GM19438 (cell line): ENCODE measurements around the gene MCC.

Source experiments
- ATAC-seq: cut with Tn5 transposase; IDR thresholded peaks from one replicate; pipeline ENCODE4 v1.9.1; 2021; ENCODE audit warnings: low read depth; ENCODE audit not compliant: unreplicated experiment

Gene MCC

DNA sequence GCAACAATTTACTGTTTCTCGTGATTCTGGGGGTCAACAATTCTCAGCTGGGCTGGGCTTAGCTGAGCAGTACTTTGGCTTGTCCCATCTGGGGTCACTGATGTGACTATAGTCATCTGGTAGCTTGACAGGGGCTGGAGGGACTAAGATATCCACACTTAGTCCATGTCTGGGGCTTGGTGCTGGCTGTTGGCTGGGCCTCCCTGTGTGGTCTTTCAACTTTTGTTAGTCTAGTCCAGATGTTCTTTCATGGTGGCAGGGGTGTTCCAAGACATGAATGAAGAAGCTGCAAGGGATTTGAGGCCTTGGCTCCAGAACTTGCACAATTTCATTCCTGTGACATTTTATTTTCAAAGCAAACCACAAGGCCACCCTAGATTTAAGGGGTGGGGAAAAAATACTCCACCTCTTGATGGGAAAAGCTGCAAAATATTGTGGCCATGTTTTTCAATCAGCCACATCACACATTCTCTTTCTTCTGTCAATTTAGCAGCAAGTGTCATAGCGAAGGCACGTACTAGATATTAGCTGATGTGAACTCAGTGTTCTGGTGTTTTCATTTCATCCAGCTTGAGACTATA is 112.7 kb downstream of the MCC start:
- ATAC-seq, result no peak

DNA sequence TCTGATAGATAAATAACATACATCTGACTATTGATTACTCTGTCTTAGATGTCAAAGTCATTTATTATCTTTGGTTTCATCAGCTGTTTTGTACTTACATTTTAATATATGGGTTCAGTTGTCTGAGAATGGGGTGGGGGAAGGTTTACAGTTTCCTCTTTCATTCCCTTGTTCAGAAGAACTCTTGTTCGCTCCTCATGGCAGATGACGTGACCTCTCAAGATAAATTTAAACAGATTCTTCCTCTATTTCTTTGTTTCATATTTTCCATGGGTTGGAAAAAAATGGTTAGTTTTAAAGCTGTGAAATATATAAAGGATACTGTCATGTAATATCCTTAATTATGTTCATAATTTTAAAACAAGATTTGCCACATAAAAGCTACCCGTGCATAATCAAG is 114.8 kb downstream of the MCC start:
- no peak for ATAC-seq

DNA sequence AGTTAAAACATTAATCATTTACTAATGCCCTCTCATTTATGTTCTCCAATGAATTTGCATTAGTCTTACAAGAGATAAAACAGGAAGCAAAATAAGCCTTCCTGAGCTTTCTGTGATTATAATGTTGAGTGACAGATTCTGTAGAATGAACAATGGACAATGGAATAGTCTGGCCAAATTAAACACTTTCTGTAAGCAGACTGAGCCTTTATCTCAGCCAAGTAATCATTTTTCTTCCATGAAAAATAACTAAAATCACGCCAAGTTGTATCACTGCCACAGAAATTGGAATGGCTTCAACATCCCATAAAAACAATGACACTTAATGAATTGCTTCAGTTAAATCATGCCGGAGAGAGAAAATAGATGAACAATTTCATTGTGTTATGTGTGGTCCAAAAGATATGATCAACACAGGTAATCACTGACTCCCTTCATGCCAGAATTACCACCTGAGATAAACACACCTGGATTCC is 116.5 kb downstream of the MCC start:
- no peak for ATAC-seq

DNA sequence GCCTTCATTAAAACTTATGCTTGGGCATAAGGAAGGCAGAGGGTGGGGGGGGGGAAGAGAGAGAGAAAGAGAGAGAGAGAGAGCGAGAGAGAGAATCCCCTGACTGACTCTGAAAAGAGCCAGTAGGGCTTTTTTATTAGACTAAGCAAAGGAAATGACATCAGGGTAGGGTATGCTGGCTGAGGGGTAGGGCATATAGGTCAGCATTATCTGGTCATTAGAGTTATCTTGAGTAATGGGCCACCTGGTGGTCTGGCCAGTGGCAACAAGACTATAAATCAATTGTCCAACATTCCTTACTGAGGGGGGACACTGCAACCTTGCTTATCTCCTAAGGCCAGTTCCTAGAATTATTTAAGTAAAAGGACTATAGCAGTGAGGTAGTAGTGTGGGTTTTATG is 120.7 kb downstream of the MCC start:
- ATAC-seq, result no peak

DNA sequence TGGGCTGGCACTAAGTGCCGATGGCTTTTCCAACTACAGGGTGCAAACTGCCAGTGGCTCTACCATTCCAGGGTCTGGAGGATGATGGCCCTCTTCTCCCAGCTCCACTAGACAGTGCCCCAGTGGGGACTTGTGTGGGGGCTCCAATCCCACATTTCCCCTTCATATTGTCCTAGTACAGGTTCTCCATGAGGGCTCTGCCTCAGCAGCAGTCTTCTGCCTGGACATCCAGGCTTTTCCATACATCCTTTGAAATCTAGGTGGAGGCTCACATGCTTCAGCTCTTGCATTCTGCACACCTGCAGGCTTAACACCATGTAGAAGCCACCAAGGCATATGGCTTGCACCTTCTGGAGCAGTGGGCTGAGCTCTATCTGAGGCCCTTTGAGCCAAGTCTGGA is 123.8 kb downstream of the MCC start:
- ATAC-seq, result no peak

DNA sequence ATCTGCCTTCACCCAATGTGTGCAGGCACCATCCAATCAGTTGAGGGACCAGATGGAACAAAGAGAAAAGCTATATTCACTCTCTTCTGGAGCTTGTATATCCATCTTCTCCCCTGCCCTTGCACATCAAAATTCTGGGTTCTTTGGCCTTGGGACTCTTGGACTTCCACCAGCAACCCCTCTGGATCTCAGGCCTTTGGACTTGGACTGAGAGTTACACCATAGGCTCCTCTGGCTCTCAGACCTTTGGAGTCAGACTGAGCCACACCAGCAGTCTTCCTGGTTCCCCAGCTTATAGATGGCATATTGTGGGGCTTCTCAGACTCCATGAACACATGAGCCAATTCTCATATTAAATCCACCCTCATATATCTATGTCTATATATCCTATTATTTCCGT is 126.6 kb downstream of the MCC start:
- no peak for ATAC-seq

DNA sequence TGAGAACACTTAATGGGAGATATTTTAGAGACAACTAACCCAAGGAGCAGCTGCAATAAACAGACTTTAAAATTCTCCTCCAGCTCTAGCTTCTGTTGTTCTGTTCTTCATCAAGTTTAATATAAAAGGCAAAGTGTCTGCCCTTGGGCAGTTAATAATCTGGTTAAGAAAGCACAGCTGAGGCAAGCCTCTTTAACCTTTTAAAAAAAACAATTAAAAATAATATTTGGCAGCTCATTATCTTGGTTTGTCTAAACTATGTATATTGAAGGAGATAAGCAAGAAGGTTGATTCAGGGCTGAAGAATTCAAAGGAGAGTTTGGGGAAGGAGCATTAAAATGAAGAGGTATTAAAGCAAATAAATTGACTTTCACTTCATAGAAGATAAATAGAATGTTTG is 128.8 kb downstream of the MCC start:
- ATAC-seq, result no peak

DNA sequence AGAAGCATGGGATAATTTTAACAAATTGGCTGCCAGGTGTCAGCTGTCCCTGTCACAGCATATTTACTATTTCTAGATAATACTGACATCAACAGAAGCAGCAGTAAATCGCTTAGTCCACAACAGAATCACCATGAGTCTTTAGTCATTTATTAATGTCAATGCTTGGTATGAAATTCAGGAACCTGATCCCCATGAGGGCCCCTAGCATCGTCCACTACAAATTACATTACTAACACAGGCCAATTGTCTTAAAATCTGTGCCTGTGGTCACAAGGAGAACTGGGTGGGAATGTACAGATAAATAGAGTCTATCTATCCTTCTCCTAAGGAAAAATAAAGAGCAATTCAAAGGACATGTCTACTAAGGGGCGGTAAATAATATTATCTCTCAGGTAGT is 129.6 kb downstream of the MCC start:
- ATAC-seq, result no peak

DNA sequence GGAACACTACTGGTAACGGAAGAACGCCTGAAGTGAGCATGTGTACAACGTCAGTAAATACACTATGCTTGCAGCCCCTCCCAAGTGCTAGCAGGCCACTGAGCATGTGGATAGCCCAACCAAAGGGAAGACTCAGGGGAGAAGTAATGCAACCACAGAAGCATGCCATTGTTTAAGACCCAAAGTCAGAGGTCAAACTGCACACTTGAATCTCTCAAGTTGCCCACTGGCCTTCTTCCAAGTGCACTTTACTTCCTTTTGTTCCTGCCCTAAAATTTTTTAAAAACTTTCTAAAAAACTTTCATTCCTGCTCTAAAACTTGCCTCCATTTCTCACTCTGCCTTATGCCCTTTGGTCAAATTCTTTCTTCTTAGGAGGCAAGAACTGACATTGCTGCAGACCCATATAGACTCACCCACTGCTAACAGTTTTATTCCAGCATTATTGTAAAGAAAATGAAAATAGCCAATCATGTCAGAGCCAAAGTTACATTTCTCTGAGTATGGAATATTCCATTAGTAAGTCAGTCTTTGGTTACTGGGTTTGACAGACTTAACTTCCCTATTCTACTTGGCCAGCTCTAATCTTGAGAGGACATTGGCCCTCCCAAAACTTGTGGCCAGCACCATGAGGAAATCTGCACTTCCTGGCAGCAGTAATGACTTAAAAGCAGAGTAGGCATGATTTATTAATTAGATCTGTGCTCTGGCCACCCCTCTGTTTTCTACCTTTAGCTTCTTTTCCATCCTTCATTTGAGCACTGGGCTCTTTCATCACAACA is 130.4 kb downstream of the MCC start:
- ATAC-seq, result no peak

DNA sequence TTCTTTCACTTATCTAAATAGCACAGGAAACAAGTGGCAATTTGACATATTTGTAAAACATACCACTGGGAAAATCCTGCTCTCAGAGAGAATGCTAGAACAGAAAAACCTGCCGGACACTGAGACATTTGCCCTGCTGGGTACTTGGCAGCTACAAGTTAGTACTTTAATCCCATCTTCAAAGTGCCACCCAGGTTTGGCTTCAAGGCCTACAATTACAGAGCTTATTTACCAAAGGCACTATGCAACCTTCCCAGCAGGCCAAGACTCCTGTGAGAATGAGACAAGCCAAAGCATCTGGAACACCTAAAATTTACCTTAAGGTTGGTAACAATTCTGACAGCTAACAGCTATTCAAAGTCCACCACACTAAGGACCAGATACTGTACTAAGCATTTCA is 131.8 kb downstream of the MCC start:
- ATAC-seq, result no peak

DNA sequence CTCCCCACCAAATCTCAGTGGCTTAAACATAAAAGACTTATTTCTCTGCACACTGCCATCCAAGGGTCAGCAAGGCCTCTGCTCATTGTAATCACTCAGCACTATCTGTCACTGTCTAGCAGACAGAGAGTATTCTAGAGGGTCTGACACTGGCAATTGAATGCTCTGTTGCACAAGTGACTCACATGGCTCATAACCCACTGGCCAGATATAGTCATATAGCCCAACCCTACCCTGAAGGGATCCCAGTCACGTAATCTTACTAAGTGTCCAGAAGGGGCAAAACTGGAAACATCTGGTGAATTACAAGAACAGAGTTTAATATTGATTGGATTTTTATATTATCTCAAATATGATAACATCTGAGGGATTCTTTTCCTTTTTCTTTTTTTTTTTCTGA is 134.2 kb downstream of the MCC start:
- ATAC-seq, result no peak

DNA sequence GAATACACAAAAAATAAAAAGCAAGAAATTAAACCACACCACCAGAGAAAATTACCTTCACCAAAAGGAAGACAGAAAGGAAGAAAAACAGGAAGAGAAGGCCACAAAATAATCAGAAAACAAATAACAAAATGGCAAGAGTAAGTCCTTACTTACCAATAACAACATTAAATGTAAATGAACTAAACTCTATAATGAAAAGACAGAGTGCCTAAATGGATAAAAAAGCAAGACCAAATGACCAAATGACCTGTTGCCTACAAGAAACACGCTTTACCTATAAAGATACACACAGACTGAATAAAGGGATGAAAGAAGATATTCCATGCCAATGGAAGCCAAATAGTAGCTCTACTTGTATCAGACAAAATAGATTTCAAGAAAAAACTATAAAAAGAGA is 140.7 kb downstream of the MCC start:
- no peak for ATAC-seq

DNA sequence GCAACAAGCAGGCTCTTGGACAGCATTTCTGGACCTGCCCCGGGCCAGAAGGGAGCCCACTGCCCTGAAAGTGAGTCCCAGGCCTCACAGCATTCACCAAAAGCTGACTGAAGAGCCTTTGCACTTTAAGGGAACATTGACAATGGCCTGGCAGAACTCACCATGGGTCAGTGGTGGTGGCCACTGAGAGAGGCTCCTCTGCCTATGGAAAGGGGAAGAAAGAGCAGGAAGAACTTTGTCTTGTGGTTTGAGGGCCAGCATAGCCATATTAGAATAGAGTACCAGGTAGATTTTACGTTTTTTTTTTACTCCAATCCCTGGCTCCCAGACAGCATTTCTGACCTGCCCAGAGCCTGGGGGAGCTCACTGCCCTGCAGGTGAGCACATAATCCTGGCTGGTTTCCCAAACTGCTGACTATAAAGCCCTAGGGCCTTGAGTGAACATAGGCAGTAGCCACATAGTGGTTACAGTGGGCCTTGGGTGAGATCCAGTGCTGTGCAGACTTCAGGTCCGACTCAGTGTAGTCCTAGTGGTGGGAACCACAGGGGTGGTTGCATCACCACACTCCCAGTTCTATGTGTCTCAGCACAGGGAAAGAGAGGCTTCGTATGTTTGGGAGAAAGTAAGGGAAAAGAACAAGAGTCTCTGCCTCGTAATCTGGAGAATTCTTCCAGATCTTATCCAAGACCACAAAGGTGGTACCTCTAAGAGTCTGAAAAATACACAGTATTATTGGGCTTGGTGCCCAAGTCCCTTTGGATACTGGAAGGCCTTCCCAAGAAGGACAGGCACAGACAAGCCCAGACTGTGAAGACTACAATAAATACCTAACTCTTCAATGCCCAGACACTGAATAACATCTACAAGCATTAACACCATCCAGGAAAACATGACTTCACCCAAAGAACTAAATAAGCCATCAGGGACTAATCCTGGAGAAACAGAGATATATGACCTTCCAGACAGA is 143.0 kb downstream of the MCC start:
- no peak for ATAC-seq

DNA sequence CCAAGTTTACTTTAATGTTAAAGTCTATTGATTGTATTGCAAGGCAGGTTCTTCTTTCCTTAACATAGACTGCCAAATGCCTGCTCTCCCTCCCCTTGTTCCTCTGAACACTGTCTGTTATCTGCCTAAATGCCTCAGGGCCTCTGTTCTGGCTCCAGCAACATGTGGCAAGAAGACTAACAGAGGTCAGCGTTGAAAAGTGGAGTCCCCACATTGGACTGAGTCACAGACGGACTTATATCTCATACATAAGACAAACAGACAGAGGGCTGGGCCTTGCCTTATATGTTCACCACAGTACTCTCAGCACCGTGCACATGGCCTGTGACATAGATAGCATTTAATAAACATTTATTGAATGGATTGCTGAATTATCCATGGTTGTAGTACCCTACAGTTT is 144.9 kb downstream of the MCC start:
- no peak for ATAC-seq

DNA sequence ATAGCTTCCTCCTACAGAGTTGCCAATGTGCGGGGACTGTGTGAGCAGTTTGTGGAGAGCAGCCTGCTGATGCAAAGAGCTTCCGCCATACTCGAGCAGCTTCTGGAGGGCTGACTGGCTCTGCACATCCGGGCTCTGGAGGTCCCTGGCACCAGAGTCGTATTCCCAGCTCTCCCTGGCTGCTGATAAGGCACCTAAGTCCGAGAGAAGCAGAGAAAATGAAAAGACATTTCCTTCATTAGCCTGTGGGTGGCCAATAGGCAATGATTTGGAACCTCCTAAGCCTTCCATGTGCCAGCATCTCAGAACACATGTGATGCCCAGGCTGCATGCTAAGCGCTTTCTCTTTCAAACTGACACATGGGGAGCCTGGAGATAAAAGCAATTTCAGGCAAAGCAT is 147.7 kb downstream of the MCC start:
- no peak for ATAC-seq

DNA sequence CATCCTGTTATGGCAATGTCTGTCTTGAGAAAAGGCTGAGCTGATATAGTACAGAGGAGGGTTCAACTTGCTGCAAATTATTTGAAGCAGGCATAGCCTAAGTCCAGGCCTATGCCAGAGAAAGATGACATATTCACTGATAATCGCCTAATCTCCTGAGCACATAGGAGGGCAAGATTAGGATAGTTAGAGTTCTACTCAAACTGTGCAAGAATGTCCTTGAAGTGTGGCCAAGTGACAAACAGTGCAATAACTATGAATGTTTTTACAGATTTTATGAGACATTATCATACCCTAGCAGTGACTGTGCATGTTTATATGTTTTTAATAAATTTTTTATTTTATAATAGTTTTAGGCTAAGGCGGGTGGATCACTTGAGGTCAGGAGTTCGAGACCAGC is 149.6 kb downstream of the MCC start:
- no peak for ATAC-seq

DNA sequence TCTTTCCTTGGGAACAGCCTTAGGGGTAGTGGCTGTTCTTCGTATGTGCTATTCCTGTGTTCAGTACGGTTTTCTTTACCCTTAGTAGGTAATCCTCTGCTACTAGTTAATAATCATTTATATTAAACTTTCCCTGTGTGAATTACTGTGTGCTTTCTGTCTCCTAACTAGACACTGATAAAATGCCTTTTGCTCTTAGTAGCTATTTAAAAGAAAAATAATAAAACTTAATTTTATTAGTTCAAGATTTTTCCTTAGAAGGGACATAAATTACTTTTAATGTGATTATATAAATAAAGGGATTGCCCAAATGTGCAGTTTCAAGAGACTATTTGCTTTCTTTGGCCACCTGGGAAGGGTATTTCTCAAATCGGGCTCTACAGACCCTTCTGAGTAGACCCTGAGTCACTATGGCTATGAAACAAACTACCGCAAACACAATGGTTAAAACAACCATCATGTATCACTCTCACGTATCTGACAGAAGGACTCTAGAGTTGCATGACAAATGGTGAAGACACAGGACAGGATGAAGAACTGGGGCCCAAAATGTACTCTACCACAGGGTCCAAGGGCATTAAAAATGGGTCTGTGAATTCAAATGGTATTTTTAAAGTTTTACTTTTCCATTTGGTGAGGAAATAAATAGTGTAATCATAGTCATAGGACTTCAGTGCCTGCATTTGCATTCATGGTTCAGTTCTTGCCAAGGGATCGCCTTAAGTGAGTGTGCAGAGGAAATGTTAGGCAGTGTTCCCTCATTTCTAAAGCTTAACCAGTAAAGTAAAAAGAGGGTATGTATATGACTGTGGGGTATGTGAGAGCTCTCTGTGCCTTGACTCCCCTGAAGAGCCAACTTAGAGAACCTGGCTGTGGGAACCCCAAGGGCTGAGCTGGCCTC is 150.5 kb downstream of the MCC start:
- ATAC-seq, result no peak

DNA sequence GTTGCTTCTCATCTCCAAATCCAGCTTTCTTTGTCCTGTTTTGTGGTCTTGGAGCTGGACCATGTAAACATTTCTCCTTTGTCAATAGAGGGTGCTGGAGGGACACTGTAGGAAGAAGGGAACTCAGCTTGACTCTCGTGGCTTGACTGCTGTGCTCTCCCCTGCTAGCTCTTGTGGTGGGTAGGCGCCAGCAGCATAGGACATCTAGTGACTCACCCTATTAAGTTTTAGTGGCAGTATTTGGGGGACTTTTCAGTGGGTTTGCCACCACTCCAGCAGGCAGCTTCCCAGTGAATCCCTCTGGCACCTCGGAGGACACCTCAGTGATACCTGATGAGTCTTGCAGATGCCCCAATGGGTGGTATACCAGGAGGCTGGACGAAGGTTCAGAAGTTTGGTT is 151.3 kb downstream of the MCC start:
- no peak for ATAC-seq

DNA sequence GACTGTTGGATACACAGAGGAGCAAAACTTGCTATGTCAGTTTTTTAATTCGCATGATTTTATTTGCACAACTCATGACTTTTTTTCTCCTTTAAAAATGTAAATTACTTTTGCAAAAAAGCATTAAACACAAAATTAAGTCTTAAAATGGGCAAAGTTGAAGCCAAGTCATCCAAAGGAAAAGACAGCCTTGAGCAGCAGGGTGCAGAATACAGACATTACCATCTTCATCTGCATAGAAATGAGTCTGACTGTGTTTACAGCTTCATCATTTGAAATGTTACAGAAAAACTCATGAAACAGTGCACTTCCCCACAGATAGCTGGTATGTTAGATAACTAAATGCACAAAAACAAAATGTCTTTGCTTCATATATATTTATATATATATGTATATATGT is 154.8 kb downstream of the MCC start:
- no peak for ATAC-seq

DNA sequence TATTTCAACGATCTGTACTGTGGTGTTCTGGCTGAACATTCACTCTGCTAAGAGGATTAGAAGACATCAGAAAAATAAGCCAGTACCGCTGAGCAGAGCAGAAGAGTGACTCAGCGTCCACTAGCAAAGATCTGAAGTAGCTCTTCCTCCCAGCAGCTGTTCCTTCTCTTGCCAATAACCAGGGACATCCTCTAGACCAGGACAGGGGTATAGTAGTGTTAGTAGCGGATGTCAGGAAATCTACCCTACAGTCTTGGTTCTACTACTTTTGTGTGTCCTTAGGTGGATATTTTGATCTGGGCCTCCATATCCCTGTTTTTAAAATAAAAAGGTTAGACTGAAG is 157.1 kb downstream of the MCC start:
- no peak for ATAC-seq
